SIG-M5 treated with dmso at 0.1 percent for 504 hours (cell line): ENCODE measurements around the gene LGI1.
A peak's percentile ranks its signal among the peaks of the same experiment; 100 is the strongest.

Experiments
- DNase-seq: peaks from one replicate; lab custom pipeline; 2025; ENCODE audit not compliant: unreplicated experiment; lab: John Stamatoyannopoulos, UW

Gene LGI1

DNA sequence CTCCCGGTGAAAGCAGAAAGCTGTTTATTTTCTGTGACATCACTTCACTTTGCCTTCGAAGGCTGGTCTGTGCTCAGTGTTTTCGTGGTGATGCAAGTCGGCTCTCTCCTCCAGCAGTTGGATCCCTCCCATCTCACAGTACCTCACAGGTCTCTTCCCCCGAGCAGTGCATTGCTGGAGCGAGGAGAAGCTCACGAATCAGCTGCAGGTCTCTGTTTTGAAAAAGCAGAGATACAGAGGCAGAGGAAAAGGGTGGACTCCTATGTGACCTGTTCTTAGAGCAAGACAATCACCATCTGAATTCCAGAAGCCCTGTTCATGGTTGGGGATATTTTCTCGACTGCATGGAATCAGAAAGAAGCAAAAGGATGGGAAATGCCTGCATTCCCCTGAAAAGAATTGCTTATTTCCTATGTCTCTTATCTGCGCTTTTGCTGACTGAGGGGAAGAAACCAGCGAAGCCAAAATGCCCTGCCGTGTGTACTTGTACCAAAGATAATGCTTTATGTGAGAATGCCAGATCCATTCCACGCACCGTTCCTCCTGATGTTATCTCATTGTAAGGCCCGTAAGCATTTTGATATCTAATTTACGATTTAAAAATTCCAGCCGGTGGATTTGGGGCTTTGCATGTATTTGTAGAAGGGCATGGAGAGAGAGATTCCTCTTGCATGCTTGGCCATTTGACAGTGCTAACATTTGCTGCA lies at the start of gene LGI1:
Gene LGI1 (plus strand): TSS at position 136 of the 707 bp plus-strand sequence. CDS start 209 bp downstream, at position 345.
- no peak for DNase-seq

DNA sequence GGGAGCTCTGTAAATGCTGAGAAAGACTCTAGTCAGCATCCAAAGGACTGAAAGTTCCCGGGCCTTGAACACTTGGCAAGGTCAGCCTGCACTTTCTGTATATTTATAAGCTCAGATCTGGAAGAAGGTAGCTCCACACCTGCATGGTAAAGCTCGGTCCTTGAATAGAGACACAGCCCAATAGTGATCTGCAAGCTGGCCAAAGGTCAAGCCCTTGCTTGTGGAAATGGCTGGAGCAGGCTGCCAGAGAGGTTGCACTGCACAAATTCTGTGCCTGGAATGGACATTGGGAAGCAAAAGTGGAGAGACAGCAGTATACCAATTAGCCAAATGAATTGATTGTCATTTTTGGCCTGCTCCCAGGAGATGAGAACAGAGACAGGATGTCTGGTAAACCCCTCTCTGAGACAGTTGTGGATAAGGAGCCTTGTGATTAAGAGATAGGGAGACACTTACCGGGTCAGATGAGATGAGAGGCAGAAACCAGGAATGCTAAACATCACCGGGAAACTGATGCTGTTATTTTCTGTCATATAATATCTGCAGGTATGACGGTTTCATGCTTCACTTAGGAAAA lies 47.3 kb upstream of the LGI1 start:
- no peak for DNase-seq

DNA sequence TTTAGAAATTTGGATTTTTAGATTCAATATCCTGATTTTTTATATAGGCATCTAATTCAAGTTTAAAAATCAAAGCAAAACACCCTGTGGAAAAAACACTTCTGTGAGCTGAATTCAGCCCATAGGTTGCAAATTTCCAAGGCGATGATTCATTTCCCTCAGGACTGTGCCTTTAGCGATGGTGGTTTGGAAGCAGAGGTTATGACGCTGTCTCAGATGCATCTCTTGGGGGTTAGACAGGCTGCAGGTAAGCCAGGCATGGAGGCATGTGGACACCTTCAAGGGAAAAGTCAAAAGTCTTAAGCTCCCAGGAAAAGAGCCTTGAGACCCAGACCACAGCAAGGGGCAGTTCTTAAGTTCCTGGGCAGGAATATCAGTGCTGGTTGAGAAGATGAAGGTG lies 45.8 kb upstream of the LGI1 start:
- no peak for DNase-seq

DNA sequence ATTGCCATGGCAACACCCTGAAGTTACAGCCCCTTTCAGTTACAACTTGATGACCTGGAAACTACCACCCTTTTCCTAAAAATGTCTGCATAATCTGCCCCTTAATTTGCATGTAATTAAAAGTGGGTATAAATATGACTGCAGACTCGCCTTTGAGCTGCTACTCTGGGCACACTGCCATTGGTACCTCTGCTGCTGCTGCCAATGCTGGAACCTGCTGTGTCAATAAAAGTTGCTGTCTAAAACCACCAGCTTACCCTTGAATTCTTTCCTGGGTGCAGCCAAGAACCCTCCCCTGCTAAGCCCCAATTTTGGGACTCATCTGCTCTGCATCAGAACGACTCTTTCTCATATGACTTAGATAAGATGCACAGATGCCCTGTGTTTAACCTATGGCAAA lies 45.1 kb upstream of the LGI1 start:
- no peak for DNase-seq

DNA sequence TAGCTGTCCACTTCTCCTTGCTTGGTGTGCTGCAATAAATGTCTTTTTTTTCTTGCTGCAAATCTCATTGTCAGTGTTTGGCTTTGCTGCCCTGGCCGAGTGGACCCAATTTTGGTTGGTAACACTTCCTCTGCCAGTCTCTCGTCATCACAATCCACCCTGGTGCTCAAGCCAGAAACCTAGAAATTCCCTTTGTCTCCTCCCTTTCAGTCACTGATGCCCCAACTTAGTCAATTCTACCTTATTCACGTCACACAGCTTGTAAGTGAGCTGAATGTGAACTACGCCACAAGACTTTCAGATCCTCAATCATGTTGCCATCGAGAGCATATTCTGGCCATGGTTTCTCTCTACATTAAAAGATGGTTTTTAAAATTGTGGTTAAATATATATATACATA lies 42.4 kb upstream of the LGI1 start:
- no peak for DNase-seq

DNA sequence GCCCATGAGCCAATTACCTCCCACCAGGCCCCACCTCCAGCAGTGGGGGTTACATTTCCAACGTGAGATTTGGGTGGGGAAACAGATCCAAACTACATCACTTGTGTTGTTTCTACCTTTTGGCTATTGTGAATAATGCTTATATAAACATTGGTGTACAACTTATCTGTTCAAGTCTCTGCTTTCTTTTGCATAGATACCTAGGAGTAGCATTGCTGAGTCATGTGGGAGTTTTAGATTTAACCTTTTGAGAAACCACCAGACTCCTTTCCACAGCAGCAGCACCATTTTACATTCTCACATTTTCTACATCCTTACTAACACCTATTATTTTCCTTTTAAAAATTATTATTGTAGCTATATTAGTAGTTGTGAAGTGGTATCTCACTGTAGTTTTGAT lies 41.0 kb upstream of the LGI1 start:
- DNase-seq: no peak

DNA sequence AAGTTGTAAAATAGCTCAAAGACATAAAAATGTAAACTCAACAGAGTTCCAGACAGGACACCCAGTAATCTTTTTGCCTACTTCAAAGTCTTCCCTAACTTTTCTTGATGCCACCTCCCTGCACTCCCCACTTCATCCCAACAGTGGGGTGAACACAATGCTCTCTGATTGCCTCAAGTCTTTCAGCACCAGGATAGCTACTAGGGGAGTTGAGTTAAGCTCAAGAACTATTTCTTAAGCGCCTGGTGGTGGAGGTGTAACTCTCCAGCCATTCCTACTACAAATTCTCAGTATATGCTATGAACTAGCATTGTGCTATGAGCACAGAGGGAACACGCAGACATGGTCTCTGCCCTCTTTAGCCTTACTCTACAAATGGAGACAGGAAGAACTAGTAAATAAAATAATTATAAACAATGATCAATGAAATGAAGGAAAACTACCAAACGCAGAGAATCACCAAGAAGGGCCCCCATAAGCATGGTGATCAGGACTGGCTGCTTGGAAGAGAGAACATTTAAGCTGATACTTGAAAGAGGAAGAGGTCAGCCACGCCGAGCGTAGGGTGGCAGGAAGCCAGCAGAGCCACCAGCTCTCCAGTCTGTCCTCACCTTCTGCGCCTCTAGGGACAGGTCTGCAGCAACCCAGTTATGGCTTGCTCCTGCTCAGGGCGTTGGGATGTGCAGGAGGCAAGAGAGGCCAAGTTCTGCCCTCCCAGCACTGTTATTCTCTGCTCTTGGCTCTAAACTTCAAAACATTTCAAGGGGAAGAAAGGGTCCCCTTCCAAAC lies 38.6 kb upstream of the LGI1 start:
- peak; percentile 31 for DNase-seq

DNA sequence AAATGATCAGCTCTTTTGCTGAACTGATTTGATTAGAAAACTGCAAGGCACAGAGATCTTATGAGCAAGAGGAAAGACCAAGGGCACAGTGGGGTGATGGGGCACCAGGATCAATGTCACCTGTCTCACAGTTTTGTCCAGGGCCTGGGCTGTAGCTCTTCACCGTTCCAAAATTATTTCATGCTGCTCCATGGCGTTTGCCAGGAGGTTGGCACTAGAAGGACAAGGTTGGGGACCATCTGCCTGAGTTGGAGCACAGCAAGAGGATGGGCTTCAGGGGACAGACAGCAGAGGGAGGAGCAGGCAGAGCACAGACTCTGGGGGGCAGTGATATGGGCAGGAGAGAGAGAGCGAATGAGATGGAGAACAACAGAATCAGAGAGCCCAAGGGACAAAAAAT lies 37.8 kb upstream of the LGI1 start:
- DNase-seq: no peak

DNA sequence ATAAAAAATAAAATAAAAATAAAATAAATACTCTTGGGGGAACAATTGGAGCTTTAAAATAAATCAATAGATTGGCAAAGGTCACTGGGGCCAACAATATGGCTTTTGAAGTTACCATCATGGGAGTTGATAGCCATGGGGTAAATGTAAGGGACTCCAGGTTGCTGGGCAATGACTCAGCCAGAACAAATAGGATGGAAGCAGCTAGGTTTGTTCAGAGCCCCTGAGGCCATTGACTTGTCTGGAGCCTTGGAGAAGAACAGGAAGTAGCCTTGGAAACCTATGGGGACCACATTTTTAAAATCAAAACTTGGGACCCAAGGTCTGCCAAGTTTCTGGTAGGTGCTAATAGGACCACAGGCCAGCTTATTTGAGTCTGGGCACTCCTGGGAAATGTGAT lies 35.2 kb upstream of the LGI1 start:
- DNase-seq: no peak

DNA sequence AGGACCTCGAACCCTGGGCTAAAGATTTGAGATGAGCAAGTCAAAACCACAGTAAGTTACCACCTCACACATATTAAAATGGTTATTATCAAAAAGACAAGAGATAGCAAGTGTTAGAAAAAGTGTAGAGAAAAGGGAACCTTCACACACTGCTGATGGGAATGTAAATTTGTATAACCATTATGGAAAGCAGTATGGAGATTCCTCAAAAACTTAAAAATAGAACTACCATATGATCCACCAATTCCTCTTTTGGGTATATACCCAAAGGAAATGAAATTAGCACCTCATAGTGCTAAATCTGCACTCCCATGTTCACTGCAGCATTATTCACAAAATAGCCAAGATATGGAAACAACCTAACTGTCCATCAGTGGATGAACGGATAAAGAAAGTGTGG lies 34.6 kb upstream of the LGI1 start:
- no peak for DNase-seq

DNA sequence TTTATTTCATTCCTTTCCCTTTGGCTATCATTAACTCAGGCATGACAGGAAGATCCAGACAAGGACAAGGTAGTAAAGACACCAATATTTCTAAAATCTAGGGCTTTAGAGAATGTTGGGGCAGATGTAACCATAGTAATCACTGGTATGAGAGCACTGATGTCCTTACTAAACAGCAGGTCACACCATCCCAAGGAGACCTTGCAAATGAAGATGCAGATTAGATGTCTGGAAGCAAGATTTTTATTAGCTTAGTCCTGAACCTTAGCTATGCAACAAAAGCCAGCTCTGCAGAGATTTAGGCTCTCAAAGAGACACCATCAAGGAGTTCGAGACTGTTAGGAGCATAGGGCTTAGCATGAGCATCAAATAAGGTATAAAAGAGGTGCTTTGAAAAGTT lies 31.7 kb upstream of the LGI1 start:
- no peak for DNase-seq

DNA sequence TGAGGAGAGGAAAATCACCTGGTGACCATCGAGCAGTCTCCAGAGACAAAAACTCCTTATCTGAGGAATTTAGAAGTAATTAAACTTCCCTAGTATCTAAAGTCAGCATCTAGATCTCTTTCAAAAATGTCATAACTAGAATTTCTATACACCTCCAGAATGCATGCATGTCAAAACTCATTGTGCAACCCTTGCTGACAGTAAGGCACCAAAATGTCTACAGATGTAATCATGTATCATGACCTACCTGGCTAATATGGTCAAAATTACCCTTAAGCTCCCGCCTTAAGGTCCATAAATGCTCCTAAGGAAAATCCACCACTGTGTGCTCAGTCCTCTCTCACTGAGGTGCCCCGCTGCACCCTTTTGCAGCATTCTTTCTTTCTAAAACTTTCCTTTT lies 16.4 kb upstream of the LGI1 start:
- DNase-seq: no peak

DNA sequence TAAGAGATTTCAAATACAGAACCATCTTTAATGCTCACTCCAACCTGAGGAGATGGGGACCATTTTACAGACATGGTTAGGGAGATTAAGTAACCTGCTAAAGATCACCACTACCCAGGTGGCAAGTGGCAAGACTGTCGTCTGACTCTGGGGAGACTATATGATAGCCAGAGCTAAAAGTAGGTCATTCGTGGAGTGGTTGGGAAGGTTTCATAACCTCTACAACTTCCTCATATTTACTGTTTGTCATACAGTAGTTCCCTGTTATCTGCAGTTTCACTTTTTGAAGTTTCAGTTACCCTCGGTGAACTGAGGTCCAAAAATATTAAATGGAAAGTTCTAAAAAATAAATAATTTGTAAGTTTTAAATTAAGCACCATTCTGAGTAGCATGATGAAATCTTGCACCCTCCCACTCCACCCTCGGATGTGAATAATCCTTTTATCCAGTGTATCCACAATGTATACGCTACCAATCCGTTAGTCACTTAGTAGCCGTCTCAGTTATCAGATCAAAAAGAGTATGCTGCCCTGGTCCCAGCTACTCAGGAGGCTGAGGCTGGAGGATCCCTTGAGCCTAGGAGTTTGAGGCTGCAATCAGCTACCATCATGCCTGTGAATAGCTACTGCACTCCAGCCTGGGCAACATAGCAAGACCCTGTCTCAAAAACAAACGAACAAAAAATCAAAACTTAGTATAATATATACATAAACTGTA lies 14.9 kb upstream of the LGI1 start:
- peak; percentile 76 for DNase-seq

DNA sequence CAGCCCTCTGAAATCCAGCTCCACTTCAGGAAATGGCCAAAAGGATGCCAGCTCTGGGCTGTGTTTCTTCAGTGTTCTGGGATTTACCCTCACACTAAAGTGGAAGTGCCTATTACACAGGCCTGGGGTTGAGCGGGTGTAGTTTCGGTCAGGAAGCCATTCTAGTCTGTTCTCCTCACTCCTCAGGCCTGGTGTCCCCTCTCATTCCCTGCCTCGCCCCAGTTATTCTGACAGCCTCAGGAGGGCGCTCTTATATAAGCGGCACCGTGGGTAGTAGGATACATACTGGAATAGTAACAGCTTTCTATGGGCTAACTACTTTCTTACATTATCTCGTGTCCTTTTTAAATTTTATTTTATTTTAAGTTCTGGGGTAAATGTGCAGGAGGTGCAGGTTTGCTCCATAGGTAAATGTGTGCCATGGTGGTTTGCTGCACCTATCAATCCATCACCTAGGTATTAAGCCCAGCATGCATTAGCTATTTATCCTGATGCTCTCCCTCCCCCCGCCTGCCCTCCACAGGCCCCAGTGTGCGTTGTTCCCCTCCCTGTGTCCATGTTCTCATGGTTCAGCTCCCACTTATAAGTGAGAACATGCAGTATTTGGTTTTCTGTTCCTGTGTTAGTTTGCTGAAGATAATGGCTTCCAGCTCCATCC lies 12.2 kb upstream of the LGI1 start:
- DNase-seq: no peak

DNA sequence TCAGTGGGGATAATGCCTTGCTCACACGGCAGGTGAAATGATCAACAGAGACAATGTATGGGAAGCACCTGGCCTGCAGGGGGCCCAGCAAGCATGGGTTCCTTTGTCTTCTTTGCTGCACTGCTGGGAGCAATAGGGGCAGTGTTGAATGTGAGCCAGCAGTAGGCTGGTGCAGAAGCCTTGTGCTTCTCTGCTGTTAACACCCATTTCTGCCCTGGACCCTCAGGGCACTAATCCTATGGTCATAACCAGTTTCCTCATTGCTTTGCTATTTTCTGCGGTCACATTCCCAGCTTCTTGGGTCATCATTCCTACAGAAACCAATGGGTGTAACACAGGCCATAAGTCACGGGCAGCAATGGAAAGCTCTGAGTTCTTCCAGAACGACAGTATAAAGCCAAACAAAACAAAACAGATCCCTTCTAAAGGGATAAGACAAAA lies 10.9 kb upstream of the LGI1 start:
- no peak for DNase-seq

DNA sequence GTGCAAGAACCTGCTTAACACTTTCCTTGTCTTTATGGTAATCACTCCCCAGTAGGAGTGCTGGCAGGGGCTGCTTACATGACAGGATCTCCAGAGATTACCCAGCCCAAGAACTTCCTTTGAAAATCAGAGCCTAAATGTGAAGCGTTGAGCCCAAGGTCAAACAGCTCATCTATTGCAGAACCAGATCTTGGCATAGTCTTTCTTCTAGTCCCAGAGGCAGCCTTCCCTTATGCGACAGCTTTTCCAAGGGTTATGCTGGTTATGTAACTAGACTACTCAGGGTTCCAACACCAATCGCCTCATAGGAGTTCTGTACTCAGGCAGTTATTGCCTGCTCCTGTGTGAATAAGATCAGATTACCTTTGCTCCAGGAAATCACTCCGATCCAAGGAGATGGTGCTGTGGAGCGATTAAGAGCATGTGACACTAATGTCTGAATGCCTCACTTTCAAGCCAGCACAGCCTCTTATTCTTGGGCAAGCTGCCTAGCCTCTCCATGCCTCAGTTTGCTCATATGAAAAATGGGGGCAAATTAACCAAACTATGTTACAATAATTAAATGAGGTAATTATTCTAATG lies 8.4 kb upstream of the LGI1 start:
- DNase-seq: no peak

DNA sequence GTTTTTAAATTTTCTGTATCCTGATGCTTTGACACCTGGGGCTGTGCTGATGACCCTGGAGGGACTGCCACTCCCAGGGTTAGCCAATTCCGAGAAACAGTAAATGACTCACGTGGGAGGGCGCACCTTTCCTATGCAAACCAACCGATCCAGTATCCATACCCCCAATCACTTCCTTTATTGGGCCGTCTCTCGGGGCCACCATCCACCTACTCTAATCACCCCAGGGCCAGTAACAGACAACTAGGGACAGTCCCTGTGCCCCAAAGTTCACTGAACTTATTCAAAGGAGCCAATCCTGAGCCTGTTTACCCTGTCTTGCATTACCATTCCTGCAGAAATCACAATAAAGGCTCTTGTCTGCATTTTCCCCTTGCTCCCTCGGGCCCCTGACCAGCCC lies 6.6 kb upstream of the LGI1 start:
- no peak for DNase-seq

DNA sequence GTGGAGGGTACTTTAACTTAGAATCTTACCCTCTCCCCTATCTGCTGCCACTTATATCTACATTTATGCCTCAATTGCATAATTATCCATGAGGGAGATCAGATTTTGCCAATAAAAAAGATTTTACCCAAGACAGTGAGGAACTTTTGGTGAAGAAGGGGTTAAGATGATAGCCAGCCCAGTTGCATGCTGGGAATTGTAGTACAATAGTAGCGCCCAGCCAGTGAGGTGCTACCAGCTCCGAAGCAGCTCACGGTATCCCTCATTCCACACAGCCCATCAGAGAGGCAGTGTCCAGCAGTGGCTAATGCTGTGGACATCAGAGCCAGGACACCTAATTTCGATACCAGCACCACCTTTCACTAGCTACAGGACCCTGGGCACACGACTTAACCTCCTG lies 5.9 kb upstream of the LGI1 start:
- no peak for DNase-seq

DNA sequence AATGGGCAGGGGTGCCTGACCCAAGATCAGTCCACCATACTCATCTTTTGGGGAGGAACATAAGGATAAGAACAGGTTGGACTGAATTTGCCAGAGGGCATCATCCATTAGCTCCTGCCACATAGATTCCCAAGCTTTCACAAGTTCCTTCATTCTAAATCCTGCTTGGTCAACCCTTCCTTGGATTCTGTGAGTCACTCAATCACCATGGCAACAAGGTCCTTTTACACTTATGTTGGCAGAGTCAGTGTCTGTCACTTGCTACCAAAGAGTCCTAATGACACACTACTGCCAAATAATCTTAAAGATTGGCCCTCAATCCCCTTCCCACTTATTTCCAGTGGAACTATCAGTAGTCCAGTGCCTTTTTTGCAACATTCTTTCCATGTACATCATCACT lies 5.0 kb upstream of the LGI1 start:
- DNase-seq: no peak

DNA sequence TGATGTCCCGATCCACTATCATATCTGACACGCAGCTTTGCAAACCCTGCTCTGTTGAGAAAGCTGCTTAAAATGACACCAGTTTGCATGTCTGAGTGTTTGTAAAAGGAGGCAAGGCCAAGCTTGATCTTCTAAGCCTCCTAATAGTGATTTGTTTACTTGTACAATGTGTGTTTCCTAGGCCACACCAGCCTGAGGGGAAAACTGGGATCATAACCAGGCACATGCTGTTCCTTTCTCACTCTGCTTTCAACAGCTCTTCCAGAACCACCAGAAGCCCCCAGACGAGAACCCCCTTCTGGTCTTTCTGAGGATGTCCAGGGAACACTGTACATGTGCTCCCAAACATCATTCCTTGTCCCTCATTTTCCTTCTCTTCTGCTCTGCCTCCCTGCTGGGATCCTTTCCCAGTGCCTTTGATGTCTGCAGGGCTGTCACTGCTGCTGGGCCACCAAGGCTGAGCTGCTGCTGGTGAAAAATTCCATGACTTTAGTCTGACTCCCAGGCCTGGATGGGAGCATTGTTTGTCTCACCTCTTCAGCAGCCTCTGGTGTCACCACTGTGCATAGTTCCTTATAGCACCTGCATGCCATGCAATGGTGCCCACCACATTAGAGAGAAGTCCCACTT lies 4.0 kb upstream of the LGI1 start:
- DNase-seq: no peak
